OCI-LY3 (cell line): ENCODE results near the gene IL36G.

Experiments
- EZH2phosphoT487 ChIP-seq: fragments of 200-600 bp; shearing (Covaris generic); IDR thresholded peaks from 2 replicates; pipeline ENCODE4 v1.6.1; 2018; ENCODE audit warnings: antibody characterized with exemption, mixed run types, low read depth
- TF ChIP-seq, protein P1 (sequence below): fragments of 200-600, 300-600 bp; sonication (generic); IDR thresholded peaks from 2 replicates; pipeline ENCODE4 v1.5.1; 2014; ENCODE audit warnings: antibody characterized with exemption, low read length, low read depth

DNA sequence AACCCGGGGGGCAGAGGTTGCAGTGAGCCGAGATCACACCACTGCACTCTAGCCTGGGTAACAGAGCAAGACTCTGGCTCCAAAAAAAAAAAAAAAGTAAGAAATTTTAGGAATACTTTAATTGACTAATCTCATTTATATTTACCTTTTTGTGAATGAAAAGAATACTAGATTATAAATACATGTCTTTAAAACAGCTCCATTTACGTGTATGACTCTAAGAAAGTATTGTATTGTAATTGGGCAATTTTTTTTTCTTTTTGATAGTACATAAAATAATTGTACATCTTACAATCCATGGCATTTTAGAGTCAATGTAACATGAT lies 35.5 kb downstream of the IL36G start:
- TF ChIP-seq, protein P1, sequence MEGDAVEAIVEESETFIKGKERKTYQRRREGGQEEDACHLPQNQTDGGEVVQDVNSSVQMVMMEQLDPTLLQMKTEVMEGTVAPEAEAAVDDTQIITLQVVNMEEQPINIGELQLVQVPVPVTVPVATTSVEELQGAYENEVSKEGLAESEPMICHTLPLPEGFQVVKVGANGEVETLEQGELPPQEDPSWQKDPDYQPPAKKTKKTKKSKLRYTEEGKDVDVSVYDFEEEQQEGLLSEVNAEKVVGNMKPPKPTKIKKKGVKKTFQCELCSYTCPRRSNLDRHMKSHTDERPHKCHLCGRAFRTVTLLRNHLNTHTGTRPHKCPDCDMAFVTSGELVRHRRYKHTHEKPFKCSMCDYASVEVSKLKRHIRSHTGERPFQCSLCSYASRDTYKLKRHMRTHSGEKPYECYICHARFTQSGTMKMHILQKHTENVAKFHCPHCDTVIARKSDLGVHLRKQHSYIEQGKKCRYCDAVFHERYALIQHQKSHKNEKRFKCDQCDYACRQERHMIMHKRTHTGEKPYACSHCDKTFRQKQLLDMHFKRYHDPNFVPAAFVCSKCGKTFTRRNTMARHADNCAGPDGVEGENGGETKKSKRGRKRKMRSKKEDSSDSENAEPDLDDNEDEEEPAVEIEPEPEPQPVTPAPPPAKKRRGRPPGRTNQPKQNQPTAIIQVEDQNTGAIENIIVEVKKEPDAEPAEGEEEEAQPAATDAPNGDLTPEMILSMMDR, result no peak
- no peak for TF ChIP-seq EZH2phosphoT487
